HG03196 (cell line): ENCODE results near the gene RASD1.

ENCODE experiments used
- ATAC-seq: cut with Tn5 transposase; IDR thresholded peaks from one replicate; pipeline ENCODE4 v1.9.1; 2021; ENCODE audit not compliant: unreplicated experiment

RASD1 gene

DNA sequence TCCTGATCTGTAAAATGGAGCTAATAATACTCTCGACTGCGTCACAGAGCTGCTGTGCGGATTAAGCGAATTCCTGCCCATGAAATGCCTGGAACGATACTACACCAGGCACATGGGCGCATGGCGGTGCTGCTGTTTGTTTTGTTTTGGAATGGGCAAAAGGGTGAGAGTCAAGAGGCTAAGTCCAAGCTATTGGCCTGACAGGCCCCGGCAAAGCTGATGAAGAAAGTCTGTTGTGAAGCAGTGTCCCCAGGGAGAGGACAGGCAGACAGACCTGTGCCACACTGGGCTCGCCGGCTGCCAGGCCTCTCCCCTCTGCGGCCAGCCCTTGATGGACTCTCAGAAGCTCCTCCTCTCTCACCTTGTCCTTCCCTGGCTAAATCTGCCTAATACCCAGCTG is 31.3 kb upstream of the RASD1 start:
- ATAC-seq, result no peak

DNA sequence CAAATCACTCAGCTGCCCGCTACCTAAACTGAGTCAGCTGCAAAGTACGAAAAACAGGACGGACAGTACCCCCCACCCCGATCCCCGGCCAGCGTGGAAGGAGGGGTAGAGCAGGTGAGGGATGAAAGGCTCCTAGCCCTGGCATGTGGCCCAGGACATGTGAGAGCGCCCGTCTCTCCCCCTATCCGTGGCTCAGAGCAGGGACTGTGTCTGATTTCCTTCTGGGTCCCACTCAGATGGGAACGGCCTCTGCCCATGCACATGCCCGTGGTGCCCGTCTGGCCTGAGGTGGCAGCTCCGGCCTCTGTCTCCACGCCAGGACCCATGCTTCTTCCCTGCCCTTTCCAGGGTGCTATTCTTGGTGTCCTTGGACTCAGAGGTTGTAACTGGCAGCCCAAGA is 30.2 kb upstream of the RASD1 start:
- no peak for ATAC-seq

- ATAC-seq, result no peak
Observed at GRCh38 chr17:17525956-17526355, 29.8 kb upstream of the RASD1 start.

DNA sequence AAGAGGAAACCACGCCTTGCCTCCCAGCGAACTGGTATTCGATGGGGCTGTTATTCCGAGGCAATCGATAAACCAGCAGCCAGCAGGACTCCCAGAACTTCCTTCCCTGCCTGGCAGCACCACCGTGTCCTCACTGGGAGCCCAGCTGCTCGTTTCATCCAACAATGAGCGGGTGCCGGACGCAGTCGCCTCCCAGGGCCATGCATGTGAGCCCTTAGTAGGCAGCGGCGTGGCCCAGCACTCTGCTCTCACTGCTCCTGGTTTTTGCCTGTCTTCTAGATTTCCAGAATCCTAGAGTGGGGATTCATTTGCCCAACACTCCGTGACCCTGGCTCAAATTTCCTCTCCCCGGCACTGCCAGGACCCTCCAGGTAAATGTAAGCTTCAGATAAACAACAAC is 29.1 kb upstream of the RASD1 start:
- ATAC-seq, result no peak

DNA sequence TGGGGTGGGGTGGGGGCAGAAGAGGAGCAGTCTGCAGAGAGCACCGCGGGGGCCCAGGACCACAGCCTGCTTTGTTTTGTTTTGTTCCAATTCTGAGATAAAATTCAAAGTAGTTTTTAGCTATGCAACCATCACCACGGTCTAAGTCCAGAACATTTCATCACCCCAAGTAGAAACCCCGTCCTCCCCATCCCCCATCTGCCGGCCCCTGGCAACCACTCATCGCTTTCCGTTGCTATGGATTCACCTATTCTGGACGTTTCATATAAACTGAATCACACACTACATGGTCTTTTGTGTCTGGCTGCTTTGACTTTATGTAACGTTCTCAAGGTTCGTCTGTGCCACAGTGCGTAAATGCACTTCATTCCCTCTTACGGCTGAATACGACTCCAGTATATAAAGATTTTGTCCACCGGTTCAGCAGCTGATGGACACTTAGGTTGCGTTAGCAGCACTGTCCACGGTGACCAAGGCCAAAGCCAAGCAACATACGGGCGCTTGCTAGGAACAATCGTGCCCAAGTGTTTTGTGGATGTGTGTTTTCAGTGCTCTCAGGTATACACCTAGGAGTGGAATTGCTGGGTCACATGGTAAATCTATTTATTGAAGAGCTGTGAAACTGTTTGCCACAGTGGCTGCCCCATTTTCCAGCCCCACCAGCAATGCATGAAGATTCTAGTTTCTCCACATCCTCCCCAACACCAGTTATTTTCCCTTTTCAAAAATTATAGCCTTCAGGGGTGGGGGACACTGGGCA is 27.7 kb upstream of the RASD1 start:
- no peak for ATAC-seq

- no peak for ATAC-seq
Observed at GRCh38 chr17:17523001-17523730, 27.0 kb upstream of the RASD1 start.

DNA sequence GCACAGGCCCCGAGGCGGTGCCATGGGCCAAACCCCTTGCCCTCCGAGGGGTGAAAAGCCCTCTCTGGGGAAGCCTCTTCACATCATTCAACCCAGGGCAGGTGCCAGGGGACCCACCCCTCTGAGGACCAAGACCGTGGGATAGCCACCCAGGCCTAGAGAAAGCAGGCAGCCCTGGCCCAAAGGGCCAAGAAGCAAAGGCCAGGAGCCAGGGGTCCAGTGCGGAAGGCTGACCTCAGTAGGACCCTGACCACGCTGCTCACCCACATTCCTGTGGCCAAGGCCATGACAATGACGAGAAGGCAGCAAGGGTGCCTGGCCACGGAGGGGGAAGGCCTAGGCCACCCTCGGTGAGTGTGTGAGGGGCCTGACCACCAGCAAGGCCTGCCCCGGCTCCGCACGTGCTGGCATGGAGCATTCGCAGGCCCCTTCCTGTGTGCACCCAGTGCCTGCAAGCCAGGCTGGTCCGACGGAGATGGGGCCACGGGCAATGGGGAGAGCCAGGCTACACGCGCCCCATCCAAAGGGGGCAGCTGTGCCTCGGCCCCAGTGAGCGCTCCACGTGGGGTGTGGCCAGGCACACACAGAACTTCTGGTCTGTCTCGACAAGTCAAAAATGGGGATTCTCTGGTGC is 24.5 kb upstream of the RASD1 start:
- ATAC-seq, result no peak

- ATAC-seq, result no peak
Observed at GRCh38 chr17:17519886-17520285, 23.7 kb upstream of the RASD1 start.

DNA sequence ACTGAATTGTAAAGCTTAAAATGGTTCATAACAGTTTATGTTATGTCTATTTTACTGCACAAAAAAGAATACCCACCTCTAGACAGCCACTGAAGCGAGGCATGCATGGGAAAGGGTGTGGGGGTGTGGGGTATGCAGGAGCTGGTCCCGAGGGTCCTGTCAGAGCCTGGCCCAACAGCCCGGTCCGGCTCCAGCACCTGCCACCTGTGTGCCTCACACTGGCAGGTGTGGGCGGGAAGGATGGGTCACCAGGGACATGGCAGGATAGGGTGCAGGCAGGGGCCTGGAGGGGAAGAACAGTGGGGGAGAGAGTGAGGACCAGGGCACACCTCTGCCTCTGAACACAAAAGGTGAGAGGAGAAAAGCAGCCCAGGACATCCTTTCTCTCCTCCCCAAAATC is 22.8 kb upstream of the RASD1 start:
- ATAC-seq, result no peak

- no peak for ATAC-seq
Observed at GRCh38 chr17:17518014-17518413, 21.8 kb upstream of the RASD1 start.

DNA sequence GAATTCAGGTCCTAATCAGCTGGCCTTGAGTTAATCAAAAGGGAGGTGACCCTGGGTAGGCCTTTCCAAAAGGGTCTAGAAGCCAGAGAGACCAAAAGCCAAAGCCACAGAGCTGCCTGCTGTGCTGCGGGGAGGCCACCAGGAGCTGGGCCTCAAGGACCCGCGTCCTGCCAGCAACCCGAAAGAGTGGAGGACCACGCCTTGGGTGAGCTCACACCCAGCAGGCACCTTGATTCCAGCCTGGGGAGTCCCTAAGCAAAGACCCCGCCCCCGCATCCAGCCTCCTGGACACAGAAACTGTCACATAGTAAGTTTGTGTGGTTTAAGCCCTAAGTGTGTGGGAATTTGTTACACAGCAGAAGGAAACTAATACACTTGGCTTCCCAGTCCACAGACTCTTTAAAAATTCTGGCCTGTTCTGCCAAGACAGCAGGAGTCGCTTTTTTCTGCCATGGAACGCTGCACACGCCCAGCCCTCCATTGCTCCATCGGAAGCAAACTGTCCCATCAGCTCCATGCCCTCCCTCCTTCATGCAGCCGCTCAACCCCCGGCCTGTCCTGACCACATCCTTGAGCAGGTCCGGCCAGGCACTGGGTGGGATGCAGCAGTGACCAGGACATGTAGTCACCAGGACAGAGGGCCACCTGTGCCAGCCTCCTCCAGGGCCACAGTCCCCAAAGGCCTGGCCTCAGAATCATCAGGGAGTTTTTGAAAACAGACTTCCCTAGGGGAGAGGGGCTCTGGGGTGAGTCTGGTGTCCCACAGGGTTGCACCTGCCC is 20.9 kb upstream of the RASD1 start:
- no peak for ATAC-seq

DNA sequence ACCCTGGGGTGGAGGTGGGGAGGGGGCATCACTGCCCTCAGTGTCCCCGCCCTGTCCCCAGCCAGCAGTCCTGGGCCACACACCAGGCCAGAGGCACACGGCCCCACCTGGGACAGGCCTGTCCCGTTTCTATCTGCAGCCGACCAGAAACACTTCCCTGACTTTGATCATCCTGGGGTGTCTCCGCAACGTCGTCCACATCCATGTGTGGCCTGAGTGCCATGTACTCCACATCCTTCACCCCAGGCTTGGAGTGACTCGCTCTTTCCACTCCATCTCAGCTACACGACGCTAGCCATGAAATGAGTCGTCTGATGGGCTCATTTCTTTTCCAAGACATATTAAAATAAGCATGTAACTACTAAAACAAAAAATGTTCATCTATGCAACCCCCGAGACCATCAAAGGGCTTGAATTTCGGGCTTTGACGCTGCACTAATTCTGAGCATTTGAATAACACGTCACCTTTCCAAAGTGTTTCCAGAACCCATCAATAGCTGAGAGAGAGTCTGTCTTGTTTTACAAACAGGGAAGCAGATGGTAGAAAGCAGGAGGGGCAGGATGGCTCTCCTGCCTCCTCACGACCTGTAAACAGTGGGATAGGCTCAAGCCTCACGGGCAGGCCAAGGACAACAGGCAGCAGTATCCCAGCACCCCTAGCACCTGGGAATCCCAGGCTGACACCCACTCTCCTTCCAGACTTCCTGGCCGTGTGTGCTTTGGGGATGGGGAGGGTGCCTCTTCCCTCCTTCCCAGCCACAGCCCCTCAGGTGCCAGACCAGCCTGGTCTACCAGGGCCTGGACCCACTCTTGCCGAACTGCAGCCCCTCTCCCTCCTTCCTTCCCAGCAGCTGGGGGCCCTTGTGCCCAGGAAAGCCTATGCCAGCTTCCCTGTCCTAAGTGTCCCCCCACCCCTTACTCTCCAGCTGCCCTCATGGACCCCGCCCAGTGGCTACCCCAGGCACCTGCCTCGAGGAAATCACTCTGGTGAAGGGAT is 20.0 kb upstream of the RASD1 start:
- no peak for ATAC-seq

DNA sequence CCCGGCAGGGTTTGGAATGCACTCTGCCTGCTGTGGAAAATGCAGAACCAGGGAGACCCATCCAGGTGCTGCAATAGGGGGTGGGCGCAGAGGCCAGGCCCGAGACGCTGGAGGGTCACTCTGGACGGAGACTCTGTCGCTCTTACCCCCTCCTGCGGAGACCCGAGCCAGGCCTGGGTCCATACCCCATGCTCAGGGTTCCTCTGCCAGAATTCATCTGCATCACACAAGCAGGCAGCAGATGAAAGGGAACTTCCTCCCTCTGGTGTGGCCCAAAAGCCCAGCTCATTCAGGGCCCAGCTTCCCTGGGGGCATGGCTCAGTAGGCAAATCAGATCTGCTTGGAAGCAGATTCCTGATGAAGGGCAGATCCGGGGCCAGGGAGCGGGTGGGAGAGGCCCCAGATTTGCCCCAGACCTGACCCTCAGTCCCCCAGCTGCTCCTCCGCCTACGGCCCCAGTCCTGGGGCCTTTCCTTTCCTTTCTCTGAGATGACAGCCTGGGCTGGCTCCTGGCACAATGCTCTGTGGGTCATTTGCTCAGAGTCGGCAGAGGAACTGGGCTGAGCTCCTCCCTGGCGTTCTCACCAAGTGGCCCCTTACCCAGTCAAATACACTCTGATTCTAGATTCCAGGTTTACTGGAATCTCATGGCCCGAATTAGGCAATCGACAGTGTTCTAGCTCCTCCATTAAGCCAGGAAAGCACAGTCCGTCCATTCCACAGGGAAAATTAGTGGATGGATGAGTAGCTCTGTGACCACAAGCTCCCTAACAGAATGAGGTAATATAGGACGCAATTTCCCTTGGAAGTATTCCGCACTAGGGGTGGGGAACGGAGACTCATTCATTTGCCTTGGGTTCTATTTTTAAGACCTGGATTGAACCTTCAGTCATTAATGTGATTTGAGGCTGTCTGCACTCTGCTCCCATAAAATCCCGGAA is 19.1 kb upstream of the RASD1 start:
- ATAC-seq, result no peak

DNA sequence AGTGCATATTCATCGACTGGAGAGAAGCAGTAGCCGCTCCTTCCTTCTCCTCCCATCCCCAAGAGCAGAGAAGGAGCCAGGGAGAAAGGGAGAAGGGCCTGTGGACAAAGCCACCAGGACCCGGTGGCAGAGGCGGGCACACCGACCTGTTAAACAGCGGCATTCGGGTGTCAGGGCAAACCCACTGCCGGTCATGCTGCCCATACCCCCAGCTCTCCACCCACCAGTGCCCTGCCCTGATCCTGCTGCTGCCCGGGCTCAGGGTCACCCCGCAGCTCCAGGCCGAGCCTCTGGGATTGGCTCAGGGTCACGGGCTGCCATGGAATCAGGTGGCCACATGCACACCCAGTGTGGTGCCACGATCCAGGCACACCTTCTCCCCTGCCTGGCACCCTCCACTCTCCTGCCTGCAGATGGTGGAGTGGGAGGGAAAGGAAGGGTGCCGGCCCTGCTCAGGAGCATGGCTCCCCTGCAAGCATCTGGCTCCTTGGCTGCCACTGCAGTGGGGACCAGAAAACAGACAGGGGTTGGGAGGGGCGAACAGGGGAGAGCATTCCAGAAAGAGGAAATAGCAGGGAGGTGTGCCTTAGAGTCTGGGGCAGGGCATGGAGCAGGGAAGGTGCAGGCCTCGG is 18.3 kb upstream of the RASD1 start:
- ATAC-seq, result no peak

GRCh38 chr17:17513626-17514025 is 17.4 kb upstream of the RASD1 start:
- ATAC-seq, result no peak

- ATAC-seq, result no peak
Observed at GRCh38 chr17:17512866-17513265, 16.7 kb upstream of the RASD1 start.

DNA sequence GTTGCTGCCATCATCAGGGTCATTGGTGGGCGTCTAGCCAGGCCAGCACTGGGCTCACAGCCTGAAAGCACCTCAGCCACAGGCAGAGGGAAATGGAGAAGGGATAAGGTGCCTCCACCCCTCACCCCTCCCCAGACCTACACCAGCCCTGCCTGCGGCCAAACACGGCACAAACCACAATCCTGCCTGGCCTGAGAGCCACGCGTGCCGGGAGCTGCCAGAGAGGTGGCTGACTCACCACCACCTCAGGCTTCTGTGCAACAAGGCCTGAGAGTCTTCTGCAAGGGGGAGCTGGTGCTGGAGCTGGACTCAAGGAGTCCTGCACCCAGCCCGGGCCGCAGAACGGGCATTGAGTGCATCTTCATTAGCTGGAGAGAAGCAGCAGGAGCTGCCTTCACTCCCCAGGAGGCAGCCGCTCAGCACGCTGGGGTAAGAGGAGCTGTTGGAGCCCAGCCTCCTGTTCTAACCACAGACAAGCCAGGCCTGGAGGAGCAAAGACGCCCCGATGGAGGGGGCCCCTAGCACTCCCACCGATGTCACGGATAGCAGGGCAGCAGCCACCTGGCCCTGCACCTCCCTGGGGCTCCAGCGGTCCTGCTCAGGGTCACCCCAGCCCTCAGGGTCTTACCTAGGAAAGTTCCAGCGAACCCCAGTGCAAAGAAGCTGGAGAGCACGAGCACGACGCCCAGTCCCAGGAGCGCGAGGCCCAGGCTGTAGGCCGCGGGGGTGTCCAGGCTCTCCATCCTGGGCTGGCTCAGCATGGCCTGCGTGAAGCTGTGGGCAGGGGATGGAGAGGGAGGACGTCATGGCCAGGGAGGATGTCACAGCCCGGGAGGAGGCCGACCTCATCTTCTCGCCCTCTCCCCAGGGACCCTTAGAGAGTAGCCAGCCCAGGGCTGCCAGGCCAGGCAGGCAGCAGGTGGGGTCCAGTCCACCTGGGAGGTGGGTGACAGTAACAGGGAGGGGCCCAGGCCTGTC is 16.0 kb upstream of the RASD1 start:
- ATAC-seq, result no peak
